ENCODE data around the gene MEP1B.
"Not testable (repeated sequence)": the region's sequence is repeated elsewhere in the genome, so short reads cannot be mapped to it uniquely, and the experiment has no call there.

The MEP1B gene

GRCh38 chr18:32189790-32190189 lies at the start of gene MEP1B:
Gene MEP1B (plus strand): TSS chr18:32190039. CDS start chr18:32190071, 32 bp downstream.
- no peak for DNase-seq

DNA sequence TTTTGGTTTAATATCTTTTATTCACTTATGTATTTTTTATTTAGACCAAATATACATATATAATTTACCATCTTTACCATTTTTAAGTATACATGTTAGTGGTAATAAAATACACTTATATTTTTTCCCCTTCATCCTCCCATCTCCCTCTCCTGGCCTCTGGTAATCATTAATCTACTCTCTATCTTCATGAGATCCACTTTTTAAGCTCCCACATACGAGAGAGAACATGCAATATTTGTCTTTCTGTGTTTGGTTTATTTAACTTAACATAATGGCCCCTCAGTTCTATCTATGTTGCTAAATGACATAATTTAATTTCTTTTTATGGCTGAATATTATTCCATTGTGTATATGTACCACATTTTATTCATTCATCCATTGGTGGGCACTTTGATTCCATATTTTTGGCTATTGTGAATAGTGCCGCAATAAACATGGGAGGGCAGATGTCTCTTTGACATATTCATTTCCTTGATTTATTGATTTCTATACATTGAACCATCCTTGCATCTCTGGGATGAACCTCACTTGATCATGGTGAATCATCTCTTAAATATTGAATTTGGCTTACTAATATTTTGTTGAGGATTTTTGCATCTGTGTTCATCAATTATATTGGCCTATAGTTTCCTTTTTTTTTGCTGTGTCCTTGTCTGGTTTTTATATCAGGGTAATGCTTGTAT lies 41.5 kb upstream of the MEP1B start:
- no peak for DNase-seq

DNA sequence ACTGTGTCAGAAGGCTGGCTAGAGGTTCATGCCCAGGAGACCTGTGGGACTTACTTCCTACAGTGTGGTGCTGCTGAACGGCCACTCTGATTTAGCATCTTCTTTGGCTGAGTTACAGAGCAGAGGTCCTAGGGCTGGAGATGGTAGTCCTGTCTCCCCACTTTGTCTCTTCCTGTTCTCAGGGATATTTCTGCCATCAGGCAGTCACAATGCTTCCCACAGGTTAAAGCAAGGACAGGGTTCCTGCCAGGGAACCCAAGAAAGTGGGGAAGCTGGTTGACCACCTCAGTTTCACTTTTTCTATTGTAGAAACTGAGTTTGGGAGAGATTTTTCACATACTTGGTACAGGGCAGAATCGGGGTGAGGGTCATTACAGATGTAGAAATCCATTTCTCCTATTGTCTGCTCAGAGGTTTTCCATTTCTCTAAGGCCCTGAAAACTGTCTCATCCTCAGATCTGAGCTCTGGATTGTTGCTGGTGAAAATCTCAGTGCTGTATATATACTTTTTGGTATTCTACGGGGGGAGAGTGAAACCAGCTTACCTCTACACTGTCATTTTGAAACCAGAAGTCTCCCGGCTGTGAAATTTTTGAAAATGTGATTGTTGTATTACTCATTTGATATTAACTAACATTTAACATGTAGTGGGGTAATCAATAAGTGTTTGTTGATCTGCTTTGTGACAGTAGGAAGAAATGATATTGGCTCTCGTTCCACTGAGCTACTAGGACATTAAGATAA lies 37.0 kb upstream of the MEP1B start:
- no peak for DNase-seq

DNA sequence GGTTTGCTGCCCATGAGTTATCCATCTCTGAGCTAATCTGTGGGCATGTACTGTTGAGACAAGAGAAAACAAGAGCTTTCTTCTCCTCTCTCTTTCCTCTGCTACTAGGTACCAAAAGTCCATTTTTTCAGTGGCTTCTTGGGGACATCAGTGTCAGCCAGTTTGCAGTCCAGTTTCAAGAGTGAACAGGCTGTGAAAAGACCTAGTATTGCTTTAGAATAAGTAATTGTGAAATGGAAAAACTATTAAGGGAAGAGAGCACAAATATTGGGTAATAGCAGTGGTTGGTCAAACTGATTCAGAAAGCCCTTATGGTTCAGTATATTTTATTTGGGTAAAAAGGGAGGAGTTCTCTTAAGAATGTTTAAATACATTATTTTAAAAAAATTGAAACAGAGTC lies 33.0 kb upstream of the MEP1B start:
- no peak for DNase-seq

DNA sequence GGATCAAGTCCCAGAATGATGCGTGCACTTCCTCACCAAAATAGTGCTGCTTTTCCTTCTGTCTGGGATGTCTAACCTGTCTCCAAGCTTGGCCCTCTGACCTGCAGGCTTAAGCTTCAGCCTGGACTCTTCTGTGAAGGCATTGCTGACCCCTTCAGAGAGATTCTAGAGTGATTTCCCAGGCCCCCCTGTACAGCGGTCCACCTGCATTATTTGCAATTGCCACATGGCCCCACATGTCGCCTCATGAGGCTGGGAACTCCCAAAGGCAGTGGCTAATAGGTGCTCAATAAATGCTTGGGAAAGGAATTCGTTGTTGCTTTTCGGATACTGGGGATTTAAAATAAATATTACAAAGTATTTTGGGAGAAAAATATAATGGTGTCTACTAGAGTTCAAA lies 32.3 kb upstream of the MEP1B start:
- no peak for DNase-seq

DNA sequence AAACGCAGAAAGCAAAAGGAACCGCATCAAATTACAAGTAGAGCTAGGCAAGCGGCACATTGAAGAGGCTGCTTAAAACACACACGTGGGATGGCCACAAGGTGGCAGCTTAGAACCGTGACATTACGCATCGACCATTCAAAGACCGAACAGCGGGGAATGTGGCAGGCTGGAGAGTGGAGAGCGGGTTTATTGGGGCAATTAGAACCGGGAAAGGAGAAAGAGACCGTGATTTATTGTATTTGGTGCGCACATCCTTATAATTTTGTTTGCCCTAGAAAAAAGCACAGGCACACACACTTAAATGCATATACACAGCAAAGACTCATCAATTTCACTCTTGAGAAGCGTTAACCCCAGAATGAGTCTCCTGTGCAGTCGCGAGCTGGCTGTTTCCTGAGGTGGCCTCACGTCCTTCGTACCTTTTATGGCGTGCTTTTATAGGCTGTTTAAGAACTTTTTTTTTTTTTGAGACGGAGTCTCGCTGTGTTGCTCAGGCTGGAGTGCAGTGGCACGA lies 31.7 kb upstream of the MEP1B start:
- peak; percentile 87 for DNase-seq

DNA sequence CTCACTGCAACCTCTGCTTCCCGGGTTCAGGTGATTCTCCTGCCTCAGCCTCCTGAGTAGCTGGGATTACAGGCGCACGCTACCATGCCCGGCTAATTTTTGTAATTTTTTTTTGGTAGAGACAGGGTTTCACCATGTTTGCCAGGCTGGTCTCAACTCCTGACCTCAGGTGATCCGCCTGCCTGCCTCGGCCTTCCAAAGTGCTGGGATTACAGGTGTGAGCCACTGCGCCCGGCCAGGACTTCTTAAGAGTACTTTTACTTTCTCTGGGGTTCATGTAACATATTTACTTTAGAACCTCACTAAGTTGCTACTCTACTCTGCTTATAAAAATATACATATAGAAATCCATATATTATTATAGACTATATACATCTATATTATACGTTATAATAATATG lies 31.2 kb upstream of the MEP1B start:
- not testable (repeated sequence) for DNase-seq

DNA sequence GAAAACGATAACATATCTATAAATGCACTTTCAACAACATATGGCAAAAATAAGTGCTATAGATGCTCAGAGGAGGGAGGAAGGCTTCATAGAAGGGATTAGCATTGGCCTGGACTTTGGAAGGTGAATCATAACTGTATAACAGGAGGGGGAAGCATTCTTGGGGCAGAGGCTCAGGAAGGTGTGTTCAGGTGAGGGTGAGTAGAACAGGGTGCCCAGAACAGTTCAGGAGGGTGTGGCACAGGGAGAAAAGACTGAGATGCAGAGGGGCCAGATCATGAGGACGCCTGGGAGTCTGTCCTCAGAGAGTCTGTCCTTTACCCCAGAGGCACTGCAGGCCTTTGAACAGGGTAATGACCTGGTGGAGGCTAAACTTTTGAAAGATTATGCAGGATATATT lies 29.3 kb upstream of the MEP1B start:
- DNase-seq = no peak

GRCh38 chr18:32167980-32168730 lies 21.7 kb upstream of the MEP1B start:
- DNase-seq = peak; percentile 26

DNA sequence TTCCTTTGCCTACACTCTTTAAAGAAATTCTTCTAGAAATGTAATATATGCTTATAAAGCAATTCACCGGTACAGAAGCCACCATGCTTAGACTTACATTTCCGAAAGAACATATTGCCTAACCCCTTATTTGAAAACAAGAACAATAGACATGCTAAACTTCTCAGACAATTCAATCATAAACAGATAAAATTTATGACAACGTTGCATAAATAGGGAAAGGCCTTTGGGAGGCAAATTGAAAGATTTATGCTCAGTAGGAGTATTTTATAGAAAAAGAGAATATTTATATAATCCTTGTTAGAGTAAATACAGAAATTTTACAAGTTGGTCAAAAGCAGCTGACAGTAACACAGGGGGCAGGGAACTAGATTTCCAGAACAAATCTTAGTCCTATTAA lies 16.2 kb upstream of the MEP1B start:
- no peak for DNase-seq

GRCh38 chr18:32174719-32175118 lies 15.1 kb upstream of the MEP1B start:
- no peak for DNase-seq

GRCh38 chr18:32175265-32175664 lies 14.6 kb upstream of the MEP1B start:
- peak; percentile 8 for DNase-seq

GRCh38 chr18:32176745-32177144 lies 13.1 kb upstream of the MEP1B start:
- not testable (repeated sequence) for DNase-seq

DNA sequence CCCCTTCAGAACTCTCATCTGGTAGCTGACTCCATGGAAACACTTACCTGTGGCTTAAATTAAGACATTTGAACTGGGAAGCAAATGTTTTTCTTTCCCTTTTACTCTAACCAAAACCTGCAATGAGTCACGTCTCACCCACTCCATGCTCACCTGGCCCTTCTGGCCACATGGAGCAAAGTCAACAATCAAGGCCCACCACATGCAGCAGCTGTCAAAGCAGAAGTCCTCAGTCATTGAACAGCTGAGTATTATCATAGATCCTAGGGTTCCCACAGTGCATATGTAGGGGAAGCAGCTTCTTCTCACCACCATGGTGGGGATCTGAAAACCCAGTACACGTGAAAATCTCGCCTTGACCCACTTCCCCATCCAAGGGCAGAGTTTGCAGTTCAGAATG lies 12.3 kb upstream of the MEP1B start:
- no peak for DNase-seq

- DNase-seq = no peak
Observed at GRCh38 chr18:32183503-32183902, 6.3 kb upstream of the MEP1B start.

- no peak for DNase-seq
Observed at GRCh38 chr18:32190209-32190608, 370 bp downstream of the MEP1B start.

GRCh38 chr18:32195881-32196815 lies 6.3 kb downstream of the MEP1B start:
- no peak for DNase-seq

GRCh38 chr18:32200766-32201165 lies 10.9 kb downstream of the MEP1B start:
- DNase-seq = peak; percentile 95

DNA sequence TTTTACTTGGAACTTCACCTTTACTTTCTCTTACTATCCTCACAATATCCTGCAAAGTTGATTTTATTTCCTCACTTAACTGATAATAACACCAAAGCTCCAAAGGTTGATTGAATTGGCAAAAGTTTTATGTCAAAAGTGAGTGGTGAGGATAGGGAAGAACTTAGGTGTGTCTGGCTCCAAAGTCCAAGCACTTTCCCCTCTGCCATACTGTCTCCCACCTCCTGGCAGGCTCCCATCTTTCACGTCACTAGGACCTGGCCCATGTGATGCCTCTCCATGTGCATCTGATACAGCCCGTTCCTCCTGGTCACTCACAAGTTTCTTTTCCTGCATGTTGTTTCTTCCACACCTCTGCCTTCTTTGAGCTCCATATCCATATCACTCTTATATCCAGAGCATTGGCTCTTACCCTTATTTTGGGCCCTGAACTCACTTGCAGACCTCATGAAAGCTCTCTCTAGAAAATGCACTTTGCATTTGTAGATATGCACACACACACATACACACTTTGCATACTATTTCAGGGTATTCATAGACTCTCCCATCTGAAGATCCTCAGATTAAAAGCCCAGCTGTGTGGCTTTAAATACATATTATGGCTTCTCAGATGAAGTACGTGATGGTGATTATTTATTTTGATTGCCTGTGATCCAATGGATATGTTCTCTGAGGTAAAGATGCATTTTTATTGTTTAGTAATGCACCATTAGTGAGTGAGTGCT lies 12.3 kb downstream of the MEP1B start:
- no peak for DNase-seq

- peak; percentile 21 for DNase-seq
Observed at GRCh38 chr18:32208023-32208422, 18.2 kb downstream of the MEP1B start.

DNA sequence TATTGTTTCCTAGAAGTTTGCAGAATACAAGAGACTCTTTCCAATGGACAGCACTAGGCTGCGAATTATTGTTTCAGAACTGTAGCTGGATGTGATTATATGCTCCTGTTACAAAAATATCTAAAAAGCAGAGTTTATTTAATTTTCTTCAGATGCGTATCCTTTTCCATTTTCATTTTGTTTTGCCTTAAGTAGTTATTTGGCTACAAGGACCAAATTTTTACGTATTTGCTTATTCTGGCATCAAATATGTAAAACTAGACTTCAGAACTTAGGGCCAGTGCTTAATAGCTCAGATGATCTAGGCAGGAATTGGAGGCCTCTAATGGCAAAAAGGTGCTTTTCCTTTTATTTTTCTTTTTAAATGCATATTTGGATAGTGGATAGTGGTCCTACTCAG lies 18.7 kb downstream of the MEP1B start:
- no peak for DNase-seq
